22Rv1 (cell line): ENCODE results near the gene MEX3A.

ENCODE experiments used
- ZFX ChIP-seq: fragments of 450-650 bp; IDR thresholded peaks from 2 replicates; pipeline ENCODE4 v1.6.1; 2017; ENCODE audit warnings: antibody characterized with exemption, borderline replicate concordance
- TF ChIP-seq, protein P1 (sequence below): fragments of 450-650 bp; IDR thresholded peaks from 2 replicates; pipeline ENCODE4 v1.5.1; 2017; ENCODE audit warnings: mild to moderate bottlenecking

DNA sequence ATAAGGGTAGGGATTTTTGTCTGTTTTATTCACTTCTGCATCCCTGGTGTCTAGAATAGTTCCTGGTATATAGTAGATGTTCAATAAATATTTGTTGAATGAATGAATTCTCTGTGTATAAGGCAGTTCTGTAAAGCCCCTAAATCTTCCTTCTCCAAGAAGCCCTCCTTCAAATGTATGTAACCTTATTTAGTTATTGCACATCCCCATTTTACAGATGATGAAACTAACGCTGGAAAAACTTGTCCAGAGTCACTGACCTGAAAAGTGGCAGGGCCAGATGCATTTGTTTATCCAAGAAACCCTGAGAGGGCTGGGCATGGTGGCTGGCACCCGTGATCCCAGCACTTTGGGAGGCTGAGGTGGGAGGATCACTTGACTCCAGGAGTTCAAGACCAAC lies 28.0 kb upstream of the MEX3A start:
- TF ChIP-seq, protein P1, sequence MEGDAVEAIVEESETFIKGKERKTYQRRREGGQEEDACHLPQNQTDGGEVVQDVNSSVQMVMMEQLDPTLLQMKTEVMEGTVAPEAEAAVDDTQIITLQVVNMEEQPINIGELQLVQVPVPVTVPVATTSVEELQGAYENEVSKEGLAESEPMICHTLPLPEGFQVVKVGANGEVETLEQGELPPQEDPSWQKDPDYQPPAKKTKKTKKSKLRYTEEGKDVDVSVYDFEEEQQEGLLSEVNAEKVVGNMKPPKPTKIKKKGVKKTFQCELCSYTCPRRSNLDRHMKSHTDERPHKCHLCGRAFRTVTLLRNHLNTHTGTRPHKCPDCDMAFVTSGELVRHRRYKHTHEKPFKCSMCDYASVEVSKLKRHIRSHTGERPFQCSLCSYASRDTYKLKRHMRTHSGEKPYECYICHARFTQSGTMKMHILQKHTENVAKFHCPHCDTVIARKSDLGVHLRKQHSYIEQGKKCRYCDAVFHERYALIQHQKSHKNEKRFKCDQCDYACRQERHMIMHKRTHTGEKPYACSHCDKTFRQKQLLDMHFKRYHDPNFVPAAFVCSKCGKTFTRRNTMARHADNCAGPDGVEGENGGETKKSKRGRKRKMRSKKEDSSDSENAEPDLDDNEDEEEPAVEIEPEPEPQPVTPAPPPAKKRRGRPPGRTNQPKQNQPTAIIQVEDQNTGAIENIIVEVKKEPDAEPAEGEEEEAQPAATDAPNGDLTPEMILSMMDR = no peak
- TF ChIP-seq ZFX = no peak
